Stimulated activated CD8-positive, alpha-beta memory T cell treated with anti-CD3 and anti-CD28 coated beads, Interleukin-7, amount 100 ng/mL, for 4 hours (primary cell): ENCODE results near the gene MEGF10.
"Not testable (repeated sequence)": the region's sequence is repeated elsewhere in the genome, so short reads cannot be mapped to it uniquely, and the experiment has no call there.

Source experiments
- DNase-seq, 2 donors: peaks; one replicate each; pipeline ENCODE4 v3.0.0-alpha.2; 2020; ENCODE audit warnings: low read depth in 2 of 2

The MEGF10 gene

GRCh38 chr5:127298036-127298429, 7.4 kb downstream of the MEGF10 start:
- DNase-seq = no peak

- no peak for DNase-seq
Observed at GRCh38 chr5:127298656-127299055, 8.1 kb downstream of the MEGF10 start.

GRCh38 chr5:127299678-127300077, 9.1 kb downstream of the MEGF10 start:
- DNase-seq = no peak

- DNase-seq = no peak
Observed at GRCh38 chr5:127302509-127302908, 11.9 kb downstream of the MEGF10 start.

GRCh38 chr5:127303404-127303803, 12.8 kb downstream of the MEGF10 start:
- no peak for DNase-seq

- DNase-seq = no peak
Observed at GRCh38 chr5:127305493-127305892, 14.9 kb downstream of the MEGF10 start.

GRCh38 chr5:127306036-127306435, 15.4 kb downstream of the MEGF10 start:
- DNase-seq = no peak

- no peak for DNase-seq
Observed at GRCh38 chr5:127306647-127307046, 16.1 kb downstream of the MEGF10 start.

- DNase-seq = no peak
Observed at GRCh38 chr5:127307868-127308267, 17.3 kb downstream of the MEGF10 start.

GRCh38 chr5:127308325-127308724, 17.7 kb downstream of the MEGF10 start:
- DNase-seq = not testable (repeated sequence)

GRCh38 chr5:127308945-127309344, 18.3 kb downstream of the MEGF10 start:
- no peak for DNase-seq

- no peak for DNase-seq
Observed at GRCh38 chr5:127311349-127311748, 20.8 kb downstream of the MEGF10 start.

GRCh38 chr5:127311781-127312525, 21.4 kb downstream of the MEGF10 start:
- no peak for DNase-seq

- DNase-seq = no peak
Observed at GRCh38 chr5:127313379-127313778, 22.8 kb downstream of the MEGF10 start.

- DNase-seq = peak; percentile 17 to 33
Observed at GRCh38 chr5:127313847-127314473, 23.4 kb downstream of the MEGF10 start.

- no peak for DNase-seq
Observed at GRCh38 chr5:127316011-127316410, 25.4 kb downstream of the MEGF10 start.

- not testable (repeated sequence) for DNase-seq
Observed at GRCh38 chr5:127317385-127317784, 26.8 kb downstream of the MEGF10 start.

- DNase-seq = no peak
Observed at GRCh38 chr5:127320032-127320965, 29.7 kb downstream of the MEGF10 start.

GRCh38 chr5:127321465-127321864, 30.9 kb downstream of the MEGF10 start:
- DNase-seq = no peak

GRCh38 chr5:127322403-127322802, 31.8 kb downstream of the MEGF10 start:
- DNase-seq = no peak

- no peak for DNase-seq
Observed at GRCh38 chr5:127324756-127325155, 34.2 kb downstream of the MEGF10 start.

- no peak for DNase-seq
Observed at GRCh38 chr5:127326431-127326830, 35.8 kb downstream of the MEGF10 start.
